Retinal pigment epithelial cell (primary cell): ENCODE data around the gene SLC27A6.
A peak's percentile ranks its signal among the peaks of the same experiment; 100 is the strongest.

Experiments used
- DNase-seq: peaks from one replicate; pipeline ENCODE4 v3.0.0-alpha.2; 2010; ENCODE audit warnings: low read depth
- H3K4me3 ChIP-seq: 2 replicates; pipeline ENCODE4 v1.5.1; 2011; ENCODE audit warnings: mild to moderate bottlenecking, low read length, control low read depth, moderate library complexity
- CTCF ChIP-seq: conservative IDR thresholded peaks from 2 replicates; pipeline ENCODE4 v1.5.1; 2011; ENCODE audit warnings: low read depth, low read length, control low read depth, inconsistent platforms

Gene SLC27A6

GRCh38 chr5:129046151-129046550 lies 80.9 kb downstream of the SLC27A6 start:
- H3K4me3 ChIP-seq: no peak overlapping the region
- DNase-seq: no peak
- TF ChIP-seq CTCF: no peak

GRCh38 chr5:129048509-129048908 lies 83.2 kb downstream of the SLC27A6 start:
- no peak overlapping the region for H3K4me3 ChIP-seq
- no peak for DNase-seq
- no peak for TF ChIP-seq CTCF

- H3K4me3 ChIP-seq: no peak overlapping the region
- TF ChIP-seq CTCF: no peak
- DNase-seq: no peak
Measured at GRCh38 chr5:129049126-129049799, 84.0 kb downstream of the SLC27A6 start.

GRCh38 chr5:129051283-129051682 lies 86.0 kb downstream of the SLC27A6 start:
- H3K4me3 ChIP-seq: no peak overlapping the region
- no peak for DNase-seq
- TF ChIP-seq CTCF: no peak

- TF ChIP-seq CTCF: peak; percentile 22
- no peak overlapping the region for H3K4me3 ChIP-seq
Measured at GRCh38 chr5:129053438-129053837, 88.2 kb downstream of the SLC27A6 start.

GRCh38 chr5:129057329-129057728 lies 92.0 kb downstream of the SLC27A6 start:
- DNase-seq: no peak
- no peak overlapping the region for H3K4me3 ChIP-seq
- no peak for TF ChIP-seq CTCF

More at GRCh38 chr5:129053438-129053837, 88.2 kb downstream of the SLC27A6 start:
- DNase-seq: no peak

GRCh38 chr5:129061849-129062248 lies 96.6 kb downstream of the SLC27A6 start:
- DNase-seq: no peak
- TF ChIP-seq CTCF: no peak
- no peak overlapping the region for H3K4me3 ChIP-seq
